Immature natural killer cell (primary cell): ENCODE data around the gene ANO3. TPM values are rescaled to one million over a fixed set of nuclear protein-coding genes. Genes with fewer than 3 reads are reported as not detected.

Experiments used
- DNase-seq, 3 donors: peaks; one replicate each; pipeline ENCODE4 v3.0.0; 2022; ENCODE audit warnings: mixed read lengths in 1 of 3
- H3K27ac Mint-ChIP-seq, 6 donors: one replicate each; pipeline ENCODE4 v1.8.0; 2020; ENCODE audit warnings: mixed read lengths in 6 of 6, mild to moderate bottlenecking in 5 of 6, inconsistent platforms in 4 of 6, moderate library complexity in 3 of 6
- H3K27me3 Mint-ChIP-seq, 3 donors: one replicate each; pipeline ENCODE4 v1.8.0; 2020 to 2021; ENCODE audit warnings: low read depth in 3 of 3, mild to moderate bottlenecking in 3 of 3, mixed read lengths in 3 of 3, moderate library complexity in 3 of 3, inconsistent platforms in 1 of 3
- H3K36me3 Mint-ChIP-seq, 3 donors: one replicate each; pipeline ENCODE4 v1.8.0; 2020; ENCODE audit warnings: mixed read lengths in 3 of 3, inconsistent platforms in 2 of 3, mild to moderate bottlenecking in 2 of 3
- H3K4me1 Mint-ChIP-seq, 2 donors: one replicate each; pipeline ENCODE4 v1.8.0; 2020; ENCODE audit warnings: inconsistent platforms in 2 of 2, mild to moderate bottlenecking in 2 of 2, mixed read lengths in 2 of 2, moderate library complexity in 1 of 2
- H3K4me3 Mint-ChIP-seq, 5 donors: one replicate each; pipeline ENCODE4 v1.8.0; 2020; ENCODE audit warnings: mild to moderate bottlenecking in 5 of 5, mixed read lengths in 5 of 5, inconsistent platforms in 3 of 5, moderate library complexity in 3 of 5
- H3K9me3 Mint-ChIP-seq, 6 donors: one replicate each; pipeline ENCODE4 v1.8.0; 2020; ENCODE audit warnings: mild to moderate bottlenecking in 6 of 6, mixed read lengths in 6 of 6, inconsistent platforms in 4 of 6, moderate library complexity in 3 of 6
- polyA plus RNA-seq, 3 donors: library from polyadenylated mRNA; unstranded; fragments of 300-500 nt; fragmentation: Illumina TruSeq; gene quantifications; one replicate each; pipeline ENCODE4 v1.2.3, GENCODE V29; 2021

ANO3 gene
- polyA plus RNA-seq, 3 donors from 2014 or later = not detected

DNA sequence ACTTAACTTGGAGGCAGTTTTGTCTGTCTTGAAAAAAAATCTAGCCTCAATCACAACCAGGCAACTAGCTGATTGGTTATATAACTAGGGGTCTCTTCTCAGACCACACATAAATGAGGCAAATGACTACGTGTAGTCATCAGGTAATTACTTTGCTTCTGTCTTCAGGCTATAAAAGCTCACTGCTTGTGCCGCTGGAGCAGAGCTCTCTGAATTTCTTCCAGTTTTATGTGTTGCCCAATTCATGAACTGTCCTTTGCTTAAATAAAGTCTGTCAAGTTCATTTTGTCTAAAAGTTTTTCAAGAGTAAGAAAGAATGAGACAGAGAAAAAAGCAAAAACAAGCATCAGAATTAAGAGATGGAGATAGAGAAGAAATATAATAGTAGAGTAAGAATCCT is 146.8 kb downstream of the ANO3 start:
- Mint-ChIP-seq H3K4me1 (no peaks in the 10 kb centered on the region), H3K27ac (no peak overlapping the region), H3K9me3 (peaks cover 0 to 17% (median 8%) of the 10 kb centered on the region in 6 donors), H3K27me3 (no peaks in the 10 kb centered on the region), H3K4me3 (no peak overlapping the region), H3K36me3 (no peaks in the 10 kb centered on the region)
- DNase-seq = no peak

DNA sequence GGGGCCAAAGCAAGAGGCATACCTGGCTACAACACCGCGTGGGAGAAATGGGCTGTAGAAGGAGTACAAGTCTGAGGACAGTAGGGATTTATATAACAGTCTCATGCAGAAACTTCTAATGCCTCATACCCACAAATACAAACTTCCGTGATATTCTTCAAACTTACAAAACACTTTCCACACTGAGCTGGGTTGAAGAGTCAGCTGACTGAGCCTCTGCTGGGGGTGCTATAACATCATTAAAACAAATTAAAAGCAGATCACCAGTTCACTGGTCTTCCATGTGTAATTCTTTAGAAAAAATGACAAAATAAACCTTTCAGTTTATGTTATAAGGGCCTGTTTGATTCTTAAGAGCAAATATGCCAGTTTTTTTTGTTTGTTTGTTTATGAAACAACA is 148.1 kb downstream of the ANO3 start:
- no peak overlapping the region for H3K4me3 Mint-ChIP-seq
- H3K27ac Mint-ChIP-seq = no peak overlapping the region

DNA sequence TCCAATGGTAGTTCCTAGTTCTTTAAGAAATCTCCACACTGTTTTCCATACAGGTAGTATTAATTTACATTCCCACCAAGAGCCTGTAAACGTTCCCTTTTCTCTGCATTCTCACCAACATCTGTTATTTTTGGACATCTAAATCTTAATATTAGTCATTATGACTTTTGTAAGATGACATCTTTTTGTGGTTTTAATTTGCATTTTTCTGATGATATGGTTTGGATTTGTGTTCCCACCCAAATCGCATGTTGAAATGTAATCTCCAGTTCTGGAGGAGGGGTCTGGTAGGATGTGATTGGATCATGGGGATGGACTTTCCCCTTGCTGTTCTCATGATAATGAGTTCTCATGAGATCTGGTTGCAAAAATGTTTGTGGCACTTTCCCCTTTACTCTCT is 151.2 kb downstream of the ANO3 start:
- Mint-ChIP-seq H3K27ac (no peak overlapping the region), H3K36me3 (peaks cover 0 to 4% (median 0%) of the 10 kb centered on the region in 3 donors)

More for the DNA sequence above, 148.1 kb downstream of the ANO3 start:
- Mint-ChIP-seq H3K9me3 (peaks cover 5 to 20% (median 15%) of the 10 kb centered on the region in 6 donors), H3K36me3 (no peaks in the 10 kb centered on the region), H3K4me1 (no peaks in the 10 kb centered on the region), H3K27me3 (no peaks in the 10 kb centered on the region)
- DNase-seq = no peak

DNA sequence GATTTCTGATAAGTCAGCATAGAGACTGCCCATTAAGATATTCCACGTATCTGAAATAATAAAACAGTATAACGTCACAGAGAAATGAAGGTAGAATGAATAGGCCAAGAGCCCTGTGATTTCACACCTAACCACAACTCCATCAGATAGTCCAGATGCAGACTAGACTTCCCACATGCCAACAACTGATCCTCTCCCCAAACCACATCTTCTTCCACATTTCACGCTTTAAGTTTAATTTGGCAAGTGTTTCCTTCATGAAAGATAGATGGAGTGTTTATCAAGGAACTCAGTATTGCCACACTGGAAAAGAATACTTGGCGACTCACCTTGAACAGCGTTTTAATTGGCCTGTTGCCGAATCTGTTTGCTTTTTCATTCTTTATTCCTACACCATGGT is 158.6 kb downstream of the ANO3 start:
- Mint-ChIP-seq H3K4me1 (no peaks in the 10 kb centered on the region), H3K27me3 (no peaks in the 10 kb centered on the region), H3K9me3 (peaks cover 7 to 42% (median 24%) of the 10 kb centered on the region in 6 donors), H3K27ac (no peak overlapping the region), H3K4me3 (no peak overlapping the region), H3K36me3 (peaks cover 0 to 4% (median 0%) of the 10 kb centered on the region in 3 donors)
- DNase-seq = no peak

More for the DNA sequence above, 151.2 kb downstream of the ANO3 start:
- no peak for DNase-seq
- Mint-ChIP-seq H3K4me3 (no peak overlapping the region), H3K27me3 (no peaks in the 10 kb centered on the region), H3K9me3 (peaks cover 15 to 40% (median 29%) of the 10 kb centered on the region in 6 donors), H3K4me1 (no peaks in the 10 kb centered on the region)

DNA sequence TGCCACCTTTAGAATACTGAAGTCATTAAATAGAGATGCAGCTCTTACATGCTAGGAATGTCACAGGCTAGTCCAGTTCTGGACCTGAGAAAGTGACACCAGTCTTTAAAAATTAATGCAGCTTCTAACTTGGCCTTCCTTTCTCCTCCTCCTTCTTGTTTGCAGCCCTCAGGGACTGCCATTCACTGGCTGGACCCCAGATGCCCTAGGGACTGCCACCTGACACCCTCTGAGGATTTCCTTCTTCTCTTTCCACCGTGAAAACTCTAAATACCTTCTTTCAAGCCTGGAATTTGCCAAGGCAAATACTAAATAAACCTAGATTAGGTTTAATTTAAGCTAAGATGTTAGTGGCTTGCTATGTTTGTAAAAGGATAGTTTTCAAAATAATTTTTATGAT is 161.7 kb downstream of the ANO3 start:
- DNase-seq = no peak
- H3K27ac Mint-ChIP-seq = no peak overlapping the region
- H3K4me3 Mint-ChIP-seq = no peak overlapping the region
- no peaks in the 10 kb centered on the region for H3K27me3 Mint-ChIP-seq
- H3K9me3 Mint-ChIP-seq = peaks cover 3 to 28% (median 10%) of the 10 kb centered on the region in 6 donors
- no peaks in the 10 kb centered on the region for H3K4me1 Mint-ChIP-seq
- no peaks in the 10 kb centered on the region for H3K36me3 Mint-ChIP-seq

DNA sequence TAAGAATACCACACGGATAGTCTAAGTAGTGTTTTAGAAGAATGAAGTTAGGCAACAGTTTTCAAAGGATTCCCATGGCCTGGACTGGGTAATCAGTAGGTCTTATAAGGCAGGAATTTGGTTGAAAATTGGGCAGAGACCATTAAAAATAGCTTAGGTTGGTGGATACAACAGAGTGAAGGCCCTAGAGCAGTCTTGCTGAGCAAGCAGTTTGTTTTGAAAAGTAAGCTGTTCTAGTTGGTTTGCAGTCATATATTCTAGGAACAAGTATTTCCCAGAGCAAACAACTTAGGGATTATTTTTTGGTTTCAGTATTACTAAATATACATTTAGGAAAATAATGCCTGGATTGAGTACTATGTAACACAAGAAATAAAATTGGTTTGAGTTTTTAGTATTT is 175.3 kb downstream of the ANO3 start:
- Mint-ChIP-seq H3K4me3 (no peak overlapping the region), H3K36me3 (peaks cover 0 to 3% (median 0%) of the 10 kb centered on the region in 3 donors), H3K27ac (no peak overlapping the region), H3K9me3 (peaks cover 6 to 37% (median 14%) of the 10 kb centered on the region in 6 donors), H3K4me1 (no peaks in the 10 kb centered on the region), H3K27me3 (no peaks in the 10 kb centered on the region)
- DNase-seq = no peak

DNA sequence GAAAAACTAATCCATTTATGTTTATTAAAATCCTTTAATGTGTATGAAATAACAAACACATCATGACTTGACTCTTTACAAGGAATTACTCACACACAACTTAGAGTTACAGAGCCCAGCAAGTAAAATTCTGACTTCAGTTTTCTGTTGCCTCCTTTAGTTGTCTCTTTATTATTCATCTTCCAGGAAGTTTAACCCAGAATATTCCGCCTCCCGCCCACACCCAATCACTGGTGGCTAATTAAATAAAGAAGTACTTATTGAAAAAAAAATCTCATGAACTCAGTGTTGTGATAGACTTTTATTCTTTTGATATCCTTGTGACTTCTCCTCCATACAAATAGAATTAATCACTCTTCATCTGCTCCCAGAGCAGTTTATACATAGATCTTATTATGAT is 178.2 kb downstream of the ANO3 start:
- Mint-ChIP-seq H3K9me3 (peaks cover 5 to 36% (median 16%) of the 10 kb centered on the region in 6 donors), H3K27me3 (no peaks in the 10 kb centered on the region), H3K4me1 (no peaks in the 10 kb centered on the region), H3K27ac (no peak overlapping the region), H3K36me3 (peaks cover 0 to 2% (median 0%) of the 10 kb centered on the region in 3 donors), H3K4me3 (no peak overlapping the region)
- DNase-seq = no peak

DNA sequence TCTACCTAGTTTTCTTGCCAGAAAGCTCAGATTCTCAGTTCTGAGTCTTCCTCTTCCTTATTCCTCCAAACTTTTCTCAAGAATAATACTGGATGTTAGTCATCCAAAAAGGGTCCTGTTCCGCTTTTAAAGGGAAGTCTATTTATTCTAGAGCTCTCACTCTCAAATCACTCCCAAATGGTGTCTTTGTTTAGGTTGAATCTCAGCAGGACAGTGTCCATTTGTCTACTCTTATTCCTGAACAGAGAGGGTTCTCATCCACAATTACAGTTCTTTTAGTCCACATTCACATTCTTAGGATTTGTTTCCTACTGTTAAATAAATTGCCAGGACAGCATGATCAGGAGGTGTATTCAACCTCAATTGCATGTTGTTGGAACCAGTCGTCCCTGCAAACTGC is 178.8 kb downstream of the ANO3 start:
- H3K9me3 Mint-ChIP-seq = peaks cover 5 to 31% (median 12%) of the 10 kb centered on the region in 6 donors
- no peaks in the 10 kb centered on the region for H3K27me3 Mint-ChIP-seq
- no peak for DNase-seq
- H3K4me1 Mint-ChIP-seq = no peaks in the 10 kb centered on the region
- no peaks in the 10 kb centered on the region for H3K36me3 Mint-ChIP-seq
- no peak overlapping the region for H3K4me3 Mint-ChIP-seq
- no peak overlapping the region for H3K27ac Mint-ChIP-seq

DNA sequence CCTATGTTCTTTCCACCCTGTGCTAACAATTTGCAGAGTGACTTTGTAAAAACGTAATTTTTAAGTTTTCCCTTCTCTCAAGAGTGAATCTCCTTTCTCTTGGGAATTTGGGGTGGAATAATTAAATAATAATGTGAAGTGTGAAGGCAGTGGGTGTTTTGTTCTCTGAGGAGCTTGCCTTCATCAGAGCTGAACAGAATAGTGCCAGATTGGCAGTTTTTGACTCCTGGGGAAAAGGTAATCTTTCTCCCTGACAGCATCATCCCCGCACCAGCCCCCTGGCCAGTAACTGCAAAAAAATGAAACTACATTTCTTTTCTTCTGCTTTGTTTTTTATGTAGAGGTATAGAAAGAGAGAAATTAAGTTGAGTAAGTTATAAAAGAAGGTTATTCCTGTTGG is 180.3 kb downstream of the ANO3 start:
- Mint-ChIP-seq H3K4me3 (no peak overlapping the region), H3K27me3 (no peaks in the 10 kb centered on the region), H3K36me3 (no peaks in the 10 kb centered on the region), H3K4me1 (no peaks in the 10 kb centered on the region), H3K27ac (no peak overlapping the region), H3K9me3 (peaks cover 4 to 29% (median 11%) of the 10 kb centered on the region in 6 donors)
- no peak for DNase-seq

DNA sequence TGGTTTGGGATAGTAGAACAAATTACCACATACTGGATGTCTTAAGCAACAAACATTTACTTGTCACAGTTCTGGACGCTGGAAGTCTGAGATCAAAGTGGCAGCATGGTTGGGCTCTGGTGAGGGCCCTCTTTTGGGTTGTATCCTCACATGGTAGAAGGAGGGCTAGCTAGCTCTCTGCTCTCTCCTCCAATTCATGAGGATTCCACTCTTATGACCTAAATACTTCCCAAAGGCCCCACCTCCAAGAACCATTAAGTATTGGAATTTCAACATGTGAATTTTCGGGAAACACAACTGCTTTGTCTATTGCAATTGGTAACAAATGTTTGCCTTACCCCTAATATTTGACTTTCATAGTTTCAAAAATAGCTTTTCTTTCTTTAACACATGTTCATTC is 187.5 kb downstream of the ANO3 start:
- Mint-ChIP-seq H3K9me3 (peaks cover 2 to 30% (median 8%) of the 10 kb centered on the region in 6 donors), H3K27me3 (peaks cover 0 to 1% (median 0%) of the 10 kb centered on the region in 3 donors), H3K4me3 (no peak overlapping the region), H3K36me3 (no peaks in the 10 kb centered on the region), H3K4me1 (no peaks in the 10 kb centered on the region), H3K27ac (no peak overlapping the region)
- no peak for DNase-seq

DNA sequence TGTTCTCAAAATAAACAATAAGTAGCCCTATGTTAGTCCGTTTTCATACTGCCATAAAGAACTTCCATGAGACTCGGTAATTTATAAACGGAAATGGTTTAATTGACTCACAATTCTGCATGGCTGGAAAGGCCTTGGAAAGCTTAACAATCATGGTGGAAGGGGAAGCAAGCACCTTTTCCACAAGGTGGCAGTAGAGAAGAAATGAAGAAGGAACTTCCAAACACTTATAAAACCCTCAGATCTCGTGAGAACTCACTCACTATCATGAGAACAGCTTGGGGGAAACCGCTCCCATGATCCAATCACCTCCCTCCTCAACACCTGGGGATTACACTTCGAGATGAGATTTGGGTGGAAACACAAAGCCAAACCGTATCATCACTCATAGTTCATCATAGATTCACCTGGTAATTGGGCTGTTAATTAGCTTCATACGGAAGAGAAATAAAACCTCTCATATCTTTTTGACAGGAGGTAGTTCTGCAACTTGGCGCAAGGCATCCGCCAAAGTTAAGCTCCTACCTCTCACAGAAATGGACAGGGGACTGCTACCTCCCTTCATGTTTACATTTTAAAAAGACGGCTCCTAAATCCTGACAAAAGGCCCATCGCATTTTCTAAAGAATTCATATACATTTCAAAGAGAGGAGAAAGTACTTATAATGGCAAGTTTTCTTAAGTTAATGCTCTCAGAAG is 191.1 kb downstream of the ANO3 start:
- Mint-ChIP-seq H3K9me3 (peaks cover 0 to 27% (median 8%) of the 10 kb centered on the region in 6 donors), H3K27ac (no peak overlapping the region), H3K4me3 (no peak overlapping the region), H3K4me1 (no peaks in the 10 kb centered on the region), H3K36me3 (no peaks in the 10 kb centered on the region), H3K27me3 (peaks cover 0 to 1% (median 0%) of the 10 kb centered on the region in 3 donors)
- DNase-seq = no peak

DNA sequence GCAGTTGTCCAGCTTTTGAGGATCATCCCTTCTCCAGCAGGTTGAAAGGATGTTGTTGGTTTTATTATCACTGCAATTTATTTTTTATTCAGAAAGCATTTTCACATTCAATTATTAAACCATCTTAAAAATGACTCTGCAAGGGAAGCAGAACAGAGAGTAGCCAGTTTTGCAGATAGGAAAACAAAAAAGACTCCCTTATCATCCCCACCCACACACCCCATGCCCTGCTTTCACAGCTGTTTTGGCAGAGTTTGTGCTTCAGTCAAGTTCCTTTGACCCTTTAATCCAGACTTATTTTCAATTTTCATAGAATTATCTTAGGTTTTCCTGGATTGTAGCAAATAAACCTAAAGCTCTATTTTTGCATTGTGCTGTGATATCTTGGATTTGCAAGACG is 195.8 kb downstream of the ANO3 start:
- no peaks in the 10 kb centered on the region for H3K36me3 Mint-ChIP-seq
- H3K27me3 Mint-ChIP-seq = no peaks in the 10 kb centered on the region
- DNase-seq = no peak
- H3K4me1 Mint-ChIP-seq = no peaks in the 10 kb centered on the region
- peaks cover 2 to 27% (median 7%) of the 10 kb centered on the region in 6 donors for H3K9me3 Mint-ChIP-seq
- no peak overlapping the region for H3K4me3 Mint-ChIP-seq
- H3K27ac Mint-ChIP-seq = no peak overlapping the region

DNA sequence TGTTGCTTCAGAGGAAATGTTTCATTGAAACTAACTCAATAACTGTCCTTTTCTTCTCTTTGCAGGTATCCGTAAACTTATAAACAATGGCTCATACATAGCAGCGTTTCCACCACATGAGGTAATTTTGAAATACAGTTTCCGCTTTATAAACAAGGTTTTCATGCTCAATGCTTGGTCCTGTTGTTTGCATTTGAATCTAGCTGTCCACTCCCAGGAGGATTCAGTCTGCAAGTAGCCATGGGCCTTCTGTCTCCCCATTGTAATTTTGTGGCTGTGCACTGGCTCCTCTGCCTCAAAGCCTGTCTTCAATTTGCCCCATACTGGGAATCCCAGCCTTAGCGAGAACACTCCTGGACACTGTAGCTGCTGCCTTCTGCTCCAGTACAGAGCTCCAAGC is 205.4 kb downstream of the ANO3 start:
- peaks cover 7 to 27% (median 17%) of the 10 kb centered on the region in 6 donors for H3K9me3 Mint-ChIP-seq
- no peak for DNase-seq
- H3K27me3 Mint-ChIP-seq = no peaks in the 10 kb centered on the region
- no peaks in the 10 kb centered on the region for H3K4me1 Mint-ChIP-seq
- H3K4me3 Mint-ChIP-seq = no peak overlapping the region
- H3K27ac Mint-ChIP-seq = no peak overlapping the region
- no peaks in the 10 kb centered on the region for H3K36me3 Mint-ChIP-seq

DNA sequence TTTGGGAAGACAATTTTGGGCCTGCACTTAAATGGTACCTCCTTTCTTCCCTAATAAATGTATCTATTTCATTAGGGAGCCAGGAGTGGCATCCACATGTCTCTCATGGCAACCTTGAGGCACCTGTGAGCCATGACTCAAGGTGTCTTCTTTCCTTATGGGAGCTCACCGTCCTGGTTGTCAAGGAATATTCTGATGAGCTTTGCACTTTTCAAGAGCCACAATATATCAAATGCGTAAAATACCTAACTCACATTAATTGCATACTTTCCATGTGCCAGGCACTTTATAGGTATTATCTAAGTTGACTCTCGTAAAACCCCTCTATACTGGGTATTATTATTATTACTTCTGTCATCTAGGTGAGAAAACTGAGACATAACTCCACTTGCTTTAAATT is 207.6 kb downstream of the ANO3 start:
- peaks cover 9 to 18% (median 14%) of the 10 kb centered on the region in 6 donors for H3K9me3 Mint-ChIP-seq
- DNase-seq = no peak
- no peak overlapping the region for H3K4me3 Mint-ChIP-seq
- no peaks in the 10 kb centered on the region for H3K27me3 Mint-ChIP-seq
- H3K36me3 Mint-ChIP-seq = no peaks in the 10 kb centered on the region
- no peak overlapping the region for H3K27ac Mint-ChIP-seq
- no peaks in the 10 kb centered on the region for H3K4me1 Mint-ChIP-seq

DNA sequence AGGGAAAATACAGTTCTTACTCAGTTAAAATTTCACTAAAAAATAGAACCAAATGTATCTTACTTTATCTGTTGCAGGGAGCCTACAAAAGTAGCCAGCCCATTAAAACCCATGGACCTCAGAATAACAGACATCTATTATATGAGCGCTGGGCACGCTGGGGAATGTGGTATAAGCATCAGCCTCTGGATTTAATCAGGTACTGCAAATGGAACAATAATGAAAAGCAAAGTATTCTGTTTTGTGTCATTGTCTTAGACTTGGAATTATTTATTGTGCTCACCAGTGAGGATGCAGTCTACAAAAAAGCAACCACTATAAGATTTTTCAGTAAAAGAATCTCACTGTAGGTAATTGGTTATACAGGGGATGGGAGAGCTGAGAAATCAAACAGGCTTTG is 209.9 kb downstream of the ANO3 start:
- H3K4me1 Mint-ChIP-seq = no peaks in the 10 kb centered on the region
- no peaks in the 10 kb centered on the region for H3K27me3 Mint-ChIP-seq
- H3K9me3 Mint-ChIP-seq = peaks cover 10 to 19% (median 14%) of the 10 kb centered on the region in 6 donors
- no peak for DNase-seq
- H3K36me3 Mint-ChIP-seq = no peaks in the 10 kb centered on the region
- no peak overlapping the region for H3K27ac Mint-ChIP-seq
- no peak overlapping the region for H3K4me3 Mint-ChIP-seq
